GM12801 (cell line): ENCODE data around the gene GPR17.

Experiments used
- CTCF ChIP-seq: IDR thresholded peaks from one replicate; pipeline ENCODE4 v1.5.1; 2011; ENCODE audit warnings: control low read depth; ENCODE audit not compliant: insufficient read length; ENCODE audit errors: extremely low read depth

Gene GPR17

GRCh38 chr2:127650785-127651380 lies 4.9 kb downstream of the GPR17 start:
- no peak for TF ChIP-seq CTCF

GRCh38 chr2:127651381-127651809 lies 5.4 kb downstream of the GPR17 start:
- no peak for TF ChIP-seq CTCF

GRCh38 chr2:127651971-127652550 lies 6.1 kb downstream of the GPR17 start:
- no peak for TF ChIP-seq CTCF

GRCh38 chr2:127652786-127653357 lies 6.9 kb downstream of the GPR17 start:
- no peak for TF ChIP-seq CTCF

GRCh38 chr2:127653421-127654083 lies 7.6 kb downstream of the GPR17 start:
- no peak for TF ChIP-seq CTCF

GRCh38 chr2:127654084-127654837 lies 8.3 kb downstream of the GPR17 start:
- TF ChIP-seq CTCF: no peak

GRCh38 chr2:127654838-127655175 lies 8.9 kb downstream of the GPR17 start:
- no peak for TF ChIP-seq CTCF
